ENCODE results near the gene FARS2. TPM values are rescaled to one million over a fixed set of nuclear protein-coding genes. Genes with fewer than 3 reads are reported as not detected.

Gene FARS2
- total RNA-seq, 4 donors from 2014 or later: 16.4 to 26.1 (median 21.4) TPM

- H3K4me3 ChIP-seq: no peak overlapping the region
- H3K27me3 ChIP-seq: no peaks in the 10 kb centered on the region
- TF ChIP-seq EP300 (IDR thresholded peaks at IDR 0.05) (no peak), POLR2A (IDR thresholded peaks at IDR 0.05) (no peak), CTCF (IDR thresholded peaks at IDR 0.05) (no peak)
- H3K4me1 ChIP-seq: peaks cover 0 to 4% (median 0%) of the 10 kb centered on the region in 4 donors
- H3K9me3 ChIP-seq: no peaks in the 10 kb centered on the region
- no peak overlapping the region for H3K27ac ChIP-seq
- no peaks in the 10 kb centered on the region for H3K36me3 ChIP-seq
- 43 to 55% methylated on average over 8 of the region's 8 CpGs for WGBS, 2 donors
- DNase-seq (ENCODE audit: low spot score in 2 of 2): no peak
Observed at GRCh38 chr6:5481033-5481432, 219.7 kb downstream of the FARS2 start.

- Histone ChIP-seq H3K4me1 (peaks cover 0 to 4% (median 0%) of the 10 kb centered on the region in 4 donors), H3K36me3 (no peaks in the 10 kb centered on the region), H3K27ac (no peak overlapping the region), H3K9me3 (no peaks in the 10 kb centered on the region), H3K27me3 (no peaks in the 10 kb centered on the region), H3K4me3 (no peak overlapping the region)
- no peak for DNase-seq (ENCODE audit: low spot score in 2 of 2)
- 78 to 92% methylated on average over 9 of the region's 9 CpGs for WGBS, 2 donors
- TF ChIP-seq CTCF (IDR thresholded peaks at IDR 0.05) (no peak), EP300 (IDR thresholded peaks at IDR 0.05) (no peak), POLR2A (IDR thresholded peaks at IDR 0.05) (no peak)
Observed at GRCh38 chr6:5481750-5482149, 220.4 kb downstream of the FARS2 start.

GRCh38 chr6:5482619-5483018, 221.3 kb downstream of the FARS2 start:
- Histone ChIP-seq H3K4me3 (no peak overlapping the region), H3K36me3 (peaks cover 0 to 7% (median 0%) of the 10 kb centered on the region in 3 donors), H3K9me3 (no peaks in the 10 kb centered on the region), H3K27ac (no peak overlapping the region), H3K4me1 (peaks cover 0 to 4% (median 0%) of the 10 kb centered on the region in 4 donors), H3K27me3 (no peaks in the 10 kb centered on the region)
- 84 to 93% methylated on average over 3 of the region's 3 CpGs for WGBS, 2 donors
- no peak for TF ChIP-seq CTCF (IDR thresholded peaks at IDR 0.05)
- TF ChIP-seq EP300 (IDR thresholded peaks at IDR 0.05): no peak
- no peak for TF ChIP-seq POLR2A (IDR thresholded peaks at IDR 0.05)
- DNase-seq (ENCODE audit: low spot score in 2 of 2): no peak

GRCh38 chr6:5484692-5485091, 223.4 kb downstream of the FARS2 start:
- no peak for DNase-seq (ENCODE audit: low spot score in 2 of 2)
- TF ChIP-seq CTCF (IDR thresholded peaks at IDR 0.05): no peak
- TF ChIP-seq POLR2A (IDR thresholded peaks at IDR 0.05): no peak
- no peak for TF ChIP-seq EP300 (IDR thresholded peaks at IDR 0.05)
- no peaks in the 10 kb centered on the region for H3K9me3 ChIP-seq
- H3K36me3 ChIP-seq: peaks cover 0 to 11% (median 0%) of the 10 kb centered on the region in 3 donors
- H3K4me3 ChIP-seq: no peak overlapping the region
- H3K27ac ChIP-seq: no peak overlapping the region
- H3K4me1 ChIP-seq: peaks cover 0 to 4% (median 0%) of the 10 kb centered on the region in 4 donors
- no peaks in the 10 kb centered on the region for H3K27me3 ChIP-seq
- 89 to 93% methylated on average over 3 of the region's 3 CpGs for WGBS, 2 donors

GRCh38 chr6:5486214-5486613, 224.9 kb downstream of the FARS2 start:
- no peak for DNase-seq (ENCODE audit: low spot score in 2 of 2)
- H3K36me3 ChIP-seq: peaks cover 0 to 11% (median 0%) of the 10 kb centered on the region in 3 donors
- peaks cover 0 to 4% (median 0%) of the 10 kb centered on the region in 4 donors for H3K4me1 ChIP-seq
- no peaks in the 10 kb centered on the region for H3K9me3 ChIP-seq
- H3K27me3 ChIP-seq: no peaks in the 10 kb centered on the region
- TF ChIP-seq EP300 (IDR thresholded peaks at IDR 0.05) (no peak), POLR2A (IDR thresholded peaks at IDR 0.05) (no peak), CTCF (IDR thresholded peaks at IDR 0.05) (no peak)
- WGBS, 2 donors: 91 to 94% methylated on average over 2 of the region's 2 CpGs
- H3K4me3 ChIP-seq: no peak overlapping the region
- H3K27ac ChIP-seq: no peak overlapping the region
